Right ventricle myocardium superior (tissue), 1 donor: ENCODE data around the gene ZFTA. TPM values are rescaled to one million over a fixed set of nuclear protein-coding genes. Genes with fewer than 3 reads are reported as not detected.

Experiments
- ATAC-seq: fragments of 200-7000 bp; cut with Tn5 transposase; one replicate; pipeline ENCODE4 v1.9.1; 2020; ENCODE audit warnings: mild to moderate bottlenecking; ENCODE audit not compliant: poor library complexity
- DNase-seq: peaks from one replicate; pipeline ENCODE4 v3.0.0-alpha.2; 2020
- intact Hi-C: fragments of 100-400 bp; cut with DNase I; formaldehyde crosslinking; loops from one replicate; pipeline ENCODE4 v1.11.2; 2022
- total RNA-seq: library from RNA; stranded (reverse); fragmentation: NEBNext Ultra II Directional; extraction: Animal tissue kit (Norgen Biotek cat#: 25700); gene quantifications from one replicate; pipeline ENCODE4 v1.2.1, GENCODE V29; 2021
- donor health status: DM: no; HTN: yes; CAD: no; lungs with severe emphysema.

The ZFTA gene
- total RNA-seq, 1 donor from 2014 or later: 12.5 TPM

DNA sequence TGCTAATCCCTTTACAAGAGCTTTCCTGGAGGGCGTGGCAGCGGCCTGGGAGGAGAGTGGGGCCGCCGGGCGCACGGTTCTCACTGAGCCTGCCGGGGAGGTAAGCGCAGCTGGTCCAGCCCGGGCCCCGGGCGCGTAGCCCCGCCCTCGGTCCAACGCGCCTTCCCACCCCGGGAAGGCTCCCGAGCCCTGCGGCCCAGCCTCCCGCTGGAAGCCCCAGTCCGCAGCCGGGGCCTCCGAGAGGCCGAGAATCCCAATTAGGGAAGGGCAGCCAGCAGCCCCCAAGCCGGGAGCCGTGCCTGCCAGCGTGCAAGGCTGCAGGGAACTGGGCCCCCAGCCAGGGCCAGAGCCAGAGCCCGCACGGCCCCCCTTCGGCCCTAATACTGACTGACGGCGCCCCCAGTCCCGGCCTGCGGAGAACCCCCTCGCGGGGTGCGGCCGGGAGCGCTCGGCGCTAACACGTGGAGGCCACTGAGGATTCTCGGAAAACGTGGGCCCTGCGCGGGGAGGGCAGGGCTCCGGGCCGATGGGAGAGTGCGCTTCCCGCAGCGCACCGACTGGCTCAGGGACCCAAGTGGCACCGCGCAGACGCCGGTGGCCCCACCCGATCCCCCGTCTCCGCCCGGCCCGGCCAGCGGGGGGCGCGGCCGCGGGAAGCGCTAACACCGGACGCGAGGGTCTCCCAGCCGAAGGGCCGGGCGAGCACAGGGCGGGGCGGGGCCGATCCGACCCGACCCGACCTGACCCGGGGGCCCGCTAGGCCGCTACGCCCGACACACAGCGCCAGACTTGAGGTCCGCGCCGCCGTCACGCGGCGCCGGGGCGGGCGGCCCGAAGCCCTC lies 5.7 kb downstream of the ZFTA start:
- intact Hi-C loops: no loop called here
- DNase-seq (peak; percentile 69), ATAC-seq (peak; percentile 63)

DNA sequence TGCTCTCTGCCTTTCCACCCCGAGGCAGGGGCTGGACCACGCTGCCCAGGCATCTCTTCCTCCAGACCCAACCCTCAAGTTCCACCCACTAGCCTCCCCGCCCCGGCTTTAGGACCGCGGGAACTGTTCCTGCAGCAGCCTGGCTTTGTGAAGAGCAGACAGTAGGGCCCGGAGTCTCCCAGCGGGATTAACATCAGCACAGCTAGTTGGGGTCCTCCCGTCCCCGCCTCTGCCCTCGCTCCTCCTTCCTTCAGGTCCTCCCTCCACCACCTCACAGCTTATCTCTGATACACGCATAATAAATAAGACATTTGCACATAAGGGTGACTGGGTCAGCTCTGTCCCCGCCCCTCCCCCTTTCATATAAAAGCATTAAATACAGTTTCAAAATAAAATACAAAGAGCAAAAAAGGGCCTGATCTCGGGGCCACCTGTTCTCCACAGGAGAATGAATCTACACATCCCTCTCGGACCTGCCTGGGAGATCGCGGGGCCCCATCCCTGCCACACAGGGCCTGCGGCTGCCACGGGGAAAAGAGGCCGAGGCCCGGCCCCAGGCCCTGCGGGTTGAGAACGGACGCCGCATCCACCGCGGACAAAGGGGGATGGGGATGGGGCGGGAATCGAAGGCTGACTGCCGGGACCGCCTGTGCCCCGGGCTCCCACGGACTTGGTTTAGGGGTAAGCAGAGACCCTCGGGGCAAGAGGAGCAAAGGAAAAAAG lies 6.5 kb downstream of the ZFTA start:
- intact Hi-C loops: no loop called here
- ATAC-seq: peak; percentile 1
- DNase-seq: peak; percentile 44

- DNase-seq (no peak), ATAC-seq (no peak)
- intact Hi-C loops: no loop called here
These were observed 7.4 kb downstream of the ZFTA start for GRCh38 chr11:63761188-63761587.

DNA sequence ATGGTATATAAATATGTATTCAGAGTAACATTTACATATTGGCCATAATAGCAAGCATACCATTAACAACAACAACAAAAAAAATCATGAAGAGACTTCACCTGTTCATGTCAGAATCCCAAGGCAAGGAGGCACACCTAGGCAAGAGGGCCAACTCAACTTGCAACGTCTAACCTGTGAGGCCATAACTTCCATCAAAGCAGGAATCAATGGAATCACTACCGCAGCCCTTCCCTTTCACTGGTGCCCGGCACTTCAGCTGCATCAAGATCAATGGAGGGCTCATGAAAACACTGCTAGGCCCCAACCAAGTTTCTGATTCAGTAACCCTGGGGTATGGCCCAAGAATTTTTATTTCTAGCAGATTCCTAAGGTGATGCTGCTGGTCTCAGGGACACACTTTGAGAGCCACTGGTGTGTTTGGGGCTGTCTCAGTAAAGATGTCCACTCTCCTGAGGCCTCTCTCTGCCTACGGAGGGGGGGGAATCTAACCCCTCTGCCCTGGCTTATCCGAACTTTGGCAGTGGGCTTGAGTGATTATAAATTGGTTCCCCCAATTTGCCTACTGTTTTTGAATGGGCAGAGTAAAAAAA lies 8.0 kb downstream of the ZFTA start:
- DNase-seq: no peak
- no peak for ATAC-seq
- intact Hi-C loops: no loop called here

DNA sequence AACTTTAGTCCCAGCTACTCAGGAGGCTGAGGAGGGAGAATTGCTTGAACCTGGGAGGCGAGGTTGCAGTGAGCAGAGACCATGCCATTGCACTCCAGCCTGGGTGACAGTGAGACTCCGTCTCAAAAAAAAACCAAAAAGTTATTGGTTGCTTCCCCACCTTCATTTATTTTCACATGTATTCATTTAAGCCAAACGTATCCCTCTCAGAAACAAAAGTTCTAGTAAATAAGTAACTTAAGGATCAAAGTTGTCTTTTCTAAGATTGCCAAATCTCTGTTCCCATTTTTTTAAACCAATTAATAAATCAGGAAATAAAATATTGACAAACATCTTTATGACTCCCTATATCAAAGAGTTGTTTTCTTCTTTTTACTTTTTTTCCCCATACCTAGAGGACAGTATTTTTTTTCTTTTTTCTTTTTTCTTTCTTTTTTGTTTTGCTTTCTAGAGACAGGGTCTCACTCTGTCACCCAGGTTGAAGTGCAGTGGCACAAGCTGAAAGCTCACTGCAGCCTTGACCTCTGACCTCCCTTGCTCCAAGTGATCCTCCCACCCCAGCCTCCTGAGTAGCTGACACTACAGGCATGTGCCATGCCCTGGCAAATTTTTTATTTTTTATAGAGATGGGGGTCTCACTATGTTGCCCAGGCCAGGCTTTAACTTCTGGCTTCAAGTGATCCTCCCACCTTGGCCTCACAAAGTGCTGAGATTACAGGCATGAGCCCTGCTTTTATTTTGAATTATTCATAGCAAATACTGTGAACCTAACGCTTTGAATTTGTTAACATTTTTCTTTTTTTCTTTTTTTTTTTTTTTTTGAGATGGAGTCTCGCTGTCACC lies 11.4 kb downstream of the ZFTA start:
- intact Hi-C loops: no loop called here
- ATAC-seq (no peak), DNase-seq (no peak)

DNA sequence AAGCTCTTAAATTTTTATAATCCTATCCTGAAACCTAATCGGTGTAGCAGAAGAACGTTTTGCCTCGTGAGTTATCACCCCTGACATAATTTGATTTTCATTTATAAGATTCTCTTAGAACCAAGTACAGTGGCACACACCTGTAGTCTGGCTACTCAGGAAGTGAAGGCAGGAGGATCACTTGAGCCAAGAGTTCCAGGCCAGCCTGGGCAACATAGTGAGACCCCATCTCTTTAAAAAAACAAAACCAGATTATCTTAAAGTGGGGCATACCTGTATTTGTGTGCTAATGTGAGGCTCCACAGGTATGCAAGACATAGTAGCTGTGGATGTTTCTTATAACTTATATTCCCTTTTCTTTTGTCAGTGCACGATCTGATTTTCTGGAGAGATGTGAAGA lies 19.0 kb downstream of the ZFTA start:
- DNase-seq (no peak), ATAC-seq (no peak)
- intact Hi-C loops: no loop called here

- no peak for ATAC-seq
- DNase-seq: no peak
- intact Hi-C loops: no loop called here
These were observed 21.6 kb downstream of the ZFTA start for GRCh38 chr11:63747011-63747410.

DNA sequence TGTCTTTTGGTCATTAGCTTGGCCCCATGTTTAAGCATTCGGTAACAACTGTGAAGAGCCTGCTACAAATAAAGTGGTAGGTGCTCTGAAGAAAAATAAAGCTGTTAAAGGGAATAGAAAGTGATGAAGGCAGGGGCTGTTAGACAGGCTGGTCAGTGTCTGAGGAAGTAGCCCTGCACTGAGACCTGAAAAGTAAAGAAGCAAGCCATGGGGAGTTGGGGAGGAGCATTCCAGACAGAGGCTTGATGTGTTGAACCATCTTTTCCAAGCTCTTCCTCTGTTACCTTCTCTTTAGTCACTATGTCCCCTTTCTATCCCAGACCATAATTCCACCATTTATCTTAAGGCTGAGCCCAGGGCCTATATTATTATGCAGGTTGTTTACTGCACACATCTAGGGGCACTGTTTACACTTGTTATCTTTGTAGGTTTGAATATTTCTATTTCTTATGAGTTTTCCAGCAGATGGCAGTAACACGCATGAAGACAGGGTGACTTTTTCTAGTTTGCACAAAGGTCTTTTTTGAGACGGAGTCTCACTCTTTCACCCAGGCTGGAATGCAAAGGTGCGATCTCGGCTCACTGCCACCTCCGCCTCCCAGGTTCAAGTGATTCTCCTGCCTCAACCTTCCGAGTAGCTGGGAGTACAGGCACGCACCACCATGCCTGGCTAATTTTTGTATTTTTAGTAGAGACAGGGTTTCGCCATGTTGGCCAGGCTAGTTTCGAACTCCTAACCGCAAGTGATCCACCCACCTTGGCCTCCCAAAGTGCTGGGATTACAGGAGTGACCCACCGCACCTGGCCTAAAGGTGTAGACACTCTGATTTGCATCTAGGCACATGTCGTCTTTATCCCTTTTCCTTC lies 23.0 kb downstream of the ZFTA start:
- intact Hi-C loops: no loop called here
- no peak for ATAC-seq
- DNase-seq: no peak

DNA sequence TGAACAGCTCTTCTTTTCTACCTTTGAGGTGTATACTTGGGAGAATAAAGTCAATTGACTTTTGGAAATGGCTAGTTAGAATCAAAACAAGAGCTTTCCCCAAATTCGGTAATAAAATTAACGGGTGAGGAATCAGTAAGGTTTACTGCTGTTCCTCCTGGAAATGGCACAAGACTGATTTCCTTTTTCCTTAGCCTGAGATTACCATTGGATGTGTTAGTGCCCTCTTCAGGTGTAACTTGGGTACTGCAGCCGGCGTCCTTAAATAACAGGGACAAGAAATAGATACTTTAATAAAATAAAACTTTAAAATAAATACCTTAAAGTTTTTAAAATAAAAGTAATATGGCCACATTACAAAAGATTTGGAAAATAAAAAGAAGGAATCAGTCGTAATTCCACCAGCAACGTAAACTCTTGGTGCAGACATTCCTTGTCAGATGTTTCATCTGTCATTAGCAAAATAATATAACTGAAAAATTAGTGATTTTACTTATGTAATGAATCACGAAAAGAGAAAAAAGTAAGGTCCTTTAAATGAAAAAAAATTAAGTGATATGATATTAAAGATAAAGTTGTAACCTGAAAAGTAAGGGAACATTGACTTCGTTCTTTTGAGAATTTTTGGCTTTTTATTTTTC lies 29.7 kb downstream of the ZFTA start:
- intact Hi-C loops: loop anchor here (5.0 kb wide), 2 partner anchors 97 to 262 kb away; no protein-coding TSS in a partner anchor
- peak; percentile 73 for ATAC-seq
- peak; percentile 80 for DNase-seq

DNA sequence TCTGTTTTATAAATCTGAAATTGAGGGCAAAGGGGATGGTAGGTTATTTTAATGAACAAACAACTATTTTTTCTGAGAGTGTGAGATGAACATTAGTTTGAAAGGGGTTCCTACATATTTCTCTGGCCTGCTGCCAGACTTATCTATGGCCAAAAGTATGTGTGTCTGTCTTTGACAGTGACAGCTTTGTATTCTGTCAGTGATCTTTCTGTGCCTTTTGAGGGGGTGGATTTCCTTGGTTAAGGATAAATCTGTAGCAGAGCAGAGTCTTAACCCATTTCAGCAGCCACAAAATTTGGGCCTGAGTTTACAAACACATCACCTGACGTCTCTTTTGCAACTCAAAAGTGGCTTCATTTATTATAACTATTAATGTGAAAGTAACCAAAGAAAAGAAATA lies 30.9 kb downstream of the ZFTA start:
- DNase-seq (no peak), ATAC-seq (no peak)
- intact Hi-C loops: loop anchor here (5.0 kb wide), 2 partner anchors 95 to 260 kb away; no protein-coding TSS in a partner anchor

GRCh38 chr11:63736864-63737263 lies 31.7 kb downstream of the ZFTA start:
- no peak for ATAC-seq
- DNase-seq: no peak
- intact Hi-C loops: loop anchor here (5.0 kb wide), 2 partner anchors 95 to 260 kb away; no protein-coding TSS in a partner anchor

- DNase-seq (no peak), ATAC-seq (no peak)
- intact Hi-C loops: no loop called here
These were observed 39.2 kb downstream of the ZFTA start for GRCh38 chr11:63729326-63729725.

DNA sequence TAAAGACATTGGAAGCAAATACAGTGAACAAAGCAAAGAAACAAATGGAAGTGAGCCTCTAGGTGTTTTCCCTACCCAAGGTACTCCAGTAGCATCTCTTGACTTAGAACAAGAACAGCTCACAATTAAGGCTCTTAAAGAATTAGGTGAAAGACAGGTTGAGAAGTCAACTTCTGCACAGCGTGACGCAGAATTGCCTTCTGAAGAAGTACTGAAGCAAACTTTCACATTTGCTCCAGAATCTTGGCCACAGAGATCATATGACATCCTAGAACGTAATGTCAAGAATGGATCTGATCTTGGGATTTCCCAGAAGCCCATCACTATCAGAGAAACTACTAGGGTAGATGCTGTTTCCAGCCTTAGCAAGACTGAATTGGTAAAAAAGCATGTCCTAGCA lies 48.0 kb downstream of the ZFTA start:
- DNase-seq (no peak), ATAC-seq (no peak)
- intact Hi-C loops: no loop called here

GRCh38 chr11:63719987-63720386 lies 48.6 kb downstream of the ZFTA start:
- intact Hi-C loops: no loop called here
- DNase-seq (no peak), ATAC-seq (no peak)

GRCh38 chr11:63719001-63719400 lies 49.6 kb downstream of the ZFTA start:
- DNase-seq (no peak), ATAC-seq (no peak)
- intact Hi-C loops: no loop called here
